C4-2B (cell line): ENCODE measurements around the gene EPHA7.

Experiments used
- ZFX ChIP-seq: fragments of 450-650 bp; IDR thresholded peaks from 2 replicates; pipeline ENCODE4 v1.6.1; 2017
- TF ChIP-seq, protein P1 (sequence below): fragments of 450-650 bp; conservative IDR thresholded peaks from 2 replicates; pipeline ENCODE4 v1.5.1; 2017; ENCODE audit warnings: mild to moderate bottlenecking

DNA sequence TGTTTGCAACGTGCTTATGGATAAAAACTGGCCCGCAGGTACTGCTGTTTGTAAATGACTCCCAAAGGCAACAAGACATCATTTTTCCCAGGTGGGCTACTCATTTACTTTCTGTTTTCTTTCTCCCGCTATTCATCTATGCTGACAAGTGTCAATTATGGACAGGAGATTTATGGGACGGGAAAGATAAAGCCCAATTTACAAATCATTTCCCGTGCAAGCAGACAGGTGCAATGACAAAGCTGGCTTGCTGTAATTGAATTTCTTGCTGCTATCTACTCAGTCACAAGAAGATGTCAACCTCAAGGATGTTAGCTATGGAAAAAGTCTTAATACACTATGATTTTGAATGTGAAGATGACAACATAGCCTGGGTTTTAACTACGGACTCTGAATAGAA lies 125.5 kb downstream of the EPHA7 start:
- TF ChIP-seq, protein P1, sequence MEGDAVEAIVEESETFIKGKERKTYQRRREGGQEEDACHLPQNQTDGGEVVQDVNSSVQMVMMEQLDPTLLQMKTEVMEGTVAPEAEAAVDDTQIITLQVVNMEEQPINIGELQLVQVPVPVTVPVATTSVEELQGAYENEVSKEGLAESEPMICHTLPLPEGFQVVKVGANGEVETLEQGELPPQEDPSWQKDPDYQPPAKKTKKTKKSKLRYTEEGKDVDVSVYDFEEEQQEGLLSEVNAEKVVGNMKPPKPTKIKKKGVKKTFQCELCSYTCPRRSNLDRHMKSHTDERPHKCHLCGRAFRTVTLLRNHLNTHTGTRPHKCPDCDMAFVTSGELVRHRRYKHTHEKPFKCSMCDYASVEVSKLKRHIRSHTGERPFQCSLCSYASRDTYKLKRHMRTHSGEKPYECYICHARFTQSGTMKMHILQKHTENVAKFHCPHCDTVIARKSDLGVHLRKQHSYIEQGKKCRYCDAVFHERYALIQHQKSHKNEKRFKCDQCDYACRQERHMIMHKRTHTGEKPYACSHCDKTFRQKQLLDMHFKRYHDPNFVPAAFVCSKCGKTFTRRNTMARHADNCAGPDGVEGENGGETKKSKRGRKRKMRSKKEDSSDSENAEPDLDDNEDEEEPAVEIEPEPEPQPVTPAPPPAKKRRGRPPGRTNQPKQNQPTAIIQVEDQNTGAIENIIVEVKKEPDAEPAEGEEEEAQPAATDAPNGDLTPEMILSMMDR: no peak
- TF ChIP-seq ZFX: no peak
